K562 (cell line): ENCODE measurements around the gene IL12RB1. TPM values are rescaled to one million over a fixed set of nuclear protein-coding genes. Genes with fewer than 3 reads are reported as not detected.

Experiments
- JUND ChIP-seq, 2 experiments: IDR thresholded peaks; 2 replicates in 1 of 2; 3 replicates in 1 of 2; pipeline ENCODE4 v1.6.1; 2011; ENCODE audit warnings: borderline replicate concordance in 2 of 2, low read depth in 2 of 2, low read length in 2 of 2, improper control_type of control experiment in 1 of 2, missing biosample characterization in 1 of 2, missing genetic modification characterization in 1 of 2, missing genetic modification reagents in 1 of 2
- NR2C2 ChIP-seq, 2 experiments: fragments of 200-800 bp in 1 of 2; sonication (Bioruptor generic) in 1 of 2; sonication (generic) in 1 of 2; formaldehyde crosslinking in 1 of 2; IDR thresholded peaks; 2 replicates each; pipeline versions ENCODE4 v1.6.1 to v1.8.0; 2016 to 2022; ENCODE audit warnings: mild to moderate bottlenecking in 1 of 2, missing compliant biosample characterization in 1 of 2, missing genetic modification characterization in 1 of 2, missing genetic modification reagents in 1 of 2
- SFPQ ChIP-seq: fragments of 200-400 bp; formaldehyde crosslinking; IDR thresholded peaks from 2 replicates; pipeline ENCODE4 v1.6.1; 2017; ENCODE audit warnings: mild to moderate bottlenecking, low read depth, low read length, moderate library complexity
- STAT5B ChIP-seq: fragments of 250-450 bp; sonication (Bioruptor Pico); IDR thresholded peaks from 2 replicates; pipeline ENCODE4 v1.8.0; 2021; ENCODE audit warnings: mild to moderate bottlenecking, inconsistent platforms
- TCF3 ChIP-seq: sonication (generic); formaldehyde crosslinking; IDR thresholded peaks from 2 replicates; pipeline ENCODE4 v1.4.0; 2020; ENCODE audit warnings: mild to moderate bottlenecking, missing genetic modification reagents
- TOE1 ChIP-seq, 2 experiments: fragments of 450-650 bp in 1 of 2; sonication (generic) in 1 of 2; formaldehyde crosslinking in 1 of 2; IDR thresholded peaks; 2 replicates each; pipeline versions ENCODE4 v1.7.1 to v1.8.0; 2016 to 2022; ENCODE audit warnings: borderline replicate concordance in 2 of 2, mild to moderate bottlenecking in 2 of 2, antibody characterized with exemption in 1 of 2, inconsistent platforms in 1 of 2, low read depth in 1 of 2, missing genetic modification reagents in 1 of 2, moderate library complexity in 1 of 2
- ZBTB11 ChIP-seq, 3 experiments: fragments of 200-800 bp in 1 of 3; fragments of 250-450 bp in 1 of 3; fragments of 450-650 bp in 1 of 3; sonication (Bioruptor Pico) in 1 of 3; sonication (Bioruptor generic) in 1 of 3; formaldehyde crosslinking in 1 of 3; IDR thresholded peaks; 2 replicates each; pipeline versions ENCODE4 v1.6.1 to v1.8.0; 2016 to 2022; ENCODE audit warnings: mild to moderate bottlenecking in 2 of 3, missing genetic modification characterization in 2 of 3, missing compliant biosample characterization in 1 of 3, moderate library complexity in 1 of 3
- ZBTB33 ChIP-seq: sonication (generic); formaldehyde crosslinking; IDR thresholded peaks from 2 replicates; pipeline ENCODE4 v1.8.1; 2023; ENCODE audit warnings: mild to moderate bottlenecking, missing genetic modification reagents
- ZFP91 ChIP-seq: sonication (generic); formaldehyde crosslinking; IDR thresholded peaks from 2 replicates; pipeline ENCODE4 v1.8.0; 2022; ENCODE audit warnings: mild to moderate bottlenecking, missing genetic modification reagents
- ZNF12 ChIP-seq: sonication (generic); formaldehyde crosslinking; IDR thresholded peaks from 2 replicates; pipeline ENCODE4 v1.4.0; 2020; ENCODE audit warnings: mild to moderate bottlenecking, missing genetic modification reagents
- ZNF280A ChIP-seq: fragments of 450-650 bp; IDR thresholded peaks from 2 replicates; pipeline ENCODE4 v1.6.1; 2018; ENCODE audit warnings: mild to moderate bottlenecking, low read depth; ENCODE audit not compliant: partially characterized antibody
- ZNF507 ChIP-seq: conservative IDR thresholded peaks from 2 replicates; pipeline ENCODE4 v1.6.1; 2017; ENCODE audit warnings: missing genetic modification characterization, missing compliant biosample characterization
- ZNF778 ChIP-seq: fragments of 450-650 bp; formaldehyde crosslinking; IDR thresholded peaks from 2 replicates; pipeline ENCODE4 v1.4.0; 2020; ENCODE audit warnings: mild to moderate bottlenecking, moderate library complexity
- polyA plus RNA-seq, 8 experiments: library from polyadenylated mRNA; depleted of rRNA in 4 of 8; stranded (reverse) in 5 of 8; unstranded in 3 of 8; fragments of >200 nt; fragmentation: Nextera tagmentation in 2 of 8; fragmentation: Illumina TruSeq in 1 of 8; extraction: Ambion mirVana in 2 of 8; extraction: Trizol in 1 of 8; gene quantifications; 2 replicates each; pipeline versions ENCODE4 v1.2.1 to v1.2.3, GENCODE V29; 2011 to 2014; ENCODE audit warnings: inconsistent platforms in 1 of 8, missing spikeins in 1 of 8
- total RNA-seq, 7 experiments: library from RNA; depleted of rRNA in 6 of 7; stranded (reverse); fragments of >200 nt in 6 of 7; fragmentation: Illumina TruSeq in 2 of 7; extraction: Trizol in 2 of 7; gene quantifications; 2 replicates each; pipeline versions ENCODE4 v1.2.1 to v1.2.3, GENCODE V29; 2011 to 2021; ENCODE audit warnings: low replicate concordance in 1 of 7

Gene IL12RB1
- total and polyA plus RNA-seq, 9 of the 15 experiments (the other 6 are each of a cell fraction or from before 2014, with no cell fraction given), result 0.04 to 0.07 (median 0.06) TPM; not detected in 5

GRCh38 chr19:18023622-18024251, 63.0 kb downstream of the IL12RB1 start (continued):
- 0 out of 6 replicates have a peak, but pooled peaks of 1 of the 3 experiments have one; percentile 20 for TF ChIP-seq ZBTB11 (CRISPR knock-in tag; IDR thresholded peaks at IDR 0.05)
- no peak for TF ChIP-seq JUND (IDR thresholded peaks at IDR 0.05; ENCODE audit: borderline replicate concordance, low read depth, low read length)
- TF ChIP-seq JUND (tag; IDR thresholded peaks at IDR 0.05; ENCODE audit: borderline replicate concordance, low read depth, low read length), result no peak
- no peak for TF ChIP-seq TCF3 (CRISPR knock-in tag)
- TF ChIP-seq ZNF778 (CRISPR knock-in tag), result no peak
- TF ChIP-seq TOE1 (IDR thresholded peaks at IDR 0.05; ENCODE audit: borderline replicate concordance), result no peak
- TF ChIP-seq TOE1 (CRISPR knock-in tag; IDR thresholded peaks at IDR 0.05; ENCODE audit: borderline replicate concordance, low read depth), result 0 out of 2 replicates have a peak, but pooled peaks have one; percentile 19
- no peak for TF ChIP-seq ZNF280A
- peak; percentile 93 for TF ChIP-seq ZBTB33 (CRISPR knock-in tag)
- no peak for TF ChIP-seq ZFP91
- TF ChIP-seq NR2C2 (CRISPR knock-in tag; IDR thresholded peaks at IDR 0.05), result no peak
- no peak for TF ChIP-seq NR2C2 (tag; IDR thresholded peaks at IDR 0.05)
- no peak for TF ChIP-seq SFPQ
- no peak for TF ChIP-seq ZNF12
- TF ChIP-seq STAT5B (CRISPR knock-in tag), result no peak
- TF ChIP-seq ZNF507 (tag), result no peak
